Choroid plexus epithelial cell (primary cell): ENCODE measurements around the gene PFN3.

Source experiments
- DNase-seq: peaks from one replicate; pipeline ENCODE4 v3.0.0-alpha.2; 2010; ENCODE audit warnings: low read depth
- H3K4me3 ChIP-seq: 2 replicates; pipeline ENCODE4 v1.5.1; 2011; ENCODE audit warnings: low read depth, mild to moderate bottlenecking, control low read depth, low read length, moderate library complexity
- CTCF ChIP-seq: conservative IDR thresholded peaks from 2 replicates; pipeline ENCODE4 v1.5.1; 2011; ENCODE audit warnings: low read depth, mild to moderate bottlenecking, control low read depth, inconsistent platforms, low read length, moderate library complexity

Gene PFN3

DNA sequence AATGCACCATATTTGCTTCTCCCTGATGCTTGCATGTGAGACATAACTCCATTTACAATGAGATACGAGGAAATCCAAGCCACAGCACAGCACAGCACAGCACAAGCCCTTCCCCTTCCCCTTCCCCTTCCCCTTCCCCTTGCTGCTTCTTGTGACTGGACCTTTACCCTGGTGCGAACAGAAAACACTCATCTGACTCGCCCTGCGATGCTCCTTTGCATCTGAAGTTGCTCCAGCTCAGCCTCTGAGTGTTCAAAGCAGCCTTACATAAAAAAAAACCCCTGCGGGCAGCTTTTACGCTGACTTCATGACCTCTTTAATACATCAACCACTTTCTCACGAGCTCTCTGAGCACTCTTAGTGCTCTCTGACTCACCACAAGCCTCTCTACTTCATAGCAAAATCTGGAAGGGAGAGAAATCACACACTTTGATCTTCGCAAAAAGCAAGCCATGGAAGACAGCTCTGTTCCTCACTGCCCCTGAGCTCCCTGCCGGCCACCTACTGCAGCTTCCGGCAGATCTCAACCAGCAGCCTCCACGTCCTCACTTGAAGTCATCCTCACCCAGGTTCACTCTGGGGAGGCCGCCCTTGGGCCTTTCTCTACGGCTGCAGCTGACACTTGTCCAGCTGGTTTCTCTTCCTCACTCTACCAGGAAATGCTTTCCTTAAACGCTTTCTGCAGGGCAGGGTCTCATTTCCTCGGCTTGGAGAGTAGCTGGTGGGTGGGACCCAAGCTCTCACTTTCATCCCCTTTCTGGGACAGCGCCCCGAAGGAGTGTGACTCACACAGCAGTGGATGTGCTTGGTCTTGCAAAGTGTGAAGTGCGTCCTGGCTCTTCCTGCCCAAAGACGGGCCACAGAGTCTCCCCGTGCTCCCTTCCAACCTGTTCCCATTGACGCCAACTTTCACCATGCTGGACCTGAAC, 11.0 kb downstream of the PFN3 start:
- peak; percentile 96 for DNase-seq
- TF ChIP-seq CTCF: peak; percentile 13
- H3K4me3 ChIP-seq: no peak overlapping the region

- H3K4me3 ChIP-seq: no peak overlapping the region
- DNase-seq: no peak
- TF ChIP-seq CTCF: no peak
Observed at GRCh38 chr5:177388521-177389052, 11.9 kb downstream of the PFN3 start.

DNA sequence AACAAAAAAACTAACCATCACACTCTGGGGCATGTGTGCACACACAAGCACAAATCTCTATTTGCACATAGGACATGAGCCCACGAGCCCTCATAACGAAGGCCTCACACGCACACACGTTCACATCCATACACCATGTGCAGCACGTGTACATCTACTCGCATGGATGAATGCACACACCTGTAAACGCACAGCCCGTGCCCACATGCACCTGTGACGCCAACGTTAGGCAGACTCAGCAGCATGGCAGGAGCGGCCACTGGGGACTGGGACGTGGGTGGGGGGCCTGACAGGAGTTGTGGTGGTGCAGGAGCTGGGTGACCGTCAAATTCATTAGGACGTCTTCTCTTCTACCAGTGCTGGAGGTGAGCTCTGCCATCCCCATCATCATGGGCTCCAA, 13.1 kb downstream of the PFN3 start:
- H3K4me3 ChIP-seq: no peak overlapping the region
- no peak for DNase-seq
- no peak for TF ChIP-seq CTCF

DNA sequence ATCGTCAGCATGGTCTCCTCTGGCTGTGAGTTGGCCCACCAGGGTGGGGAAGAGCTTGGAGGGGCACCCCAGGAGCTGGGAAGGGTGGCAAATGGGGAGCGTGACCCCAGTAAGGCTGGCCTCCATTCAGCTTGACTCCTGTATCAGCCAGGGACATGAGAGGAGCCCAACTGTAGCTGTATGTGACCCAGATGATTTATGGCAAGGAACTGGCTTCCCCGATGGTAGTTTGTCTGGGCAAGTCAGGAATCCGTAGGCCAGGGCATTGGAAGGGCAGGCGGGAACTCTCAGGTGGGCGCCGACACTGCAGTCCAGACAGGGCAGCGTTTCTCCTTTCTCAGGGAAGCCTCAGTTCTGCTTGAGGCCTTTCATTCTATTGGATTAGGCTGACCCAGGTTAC, 13.9 kb downstream of the PFN3 start:
- no peak for TF ChIP-seq CTCF
- DNase-seq: no peak
- no peak overlapping the region for H3K4me3 ChIP-seq

DNA sequence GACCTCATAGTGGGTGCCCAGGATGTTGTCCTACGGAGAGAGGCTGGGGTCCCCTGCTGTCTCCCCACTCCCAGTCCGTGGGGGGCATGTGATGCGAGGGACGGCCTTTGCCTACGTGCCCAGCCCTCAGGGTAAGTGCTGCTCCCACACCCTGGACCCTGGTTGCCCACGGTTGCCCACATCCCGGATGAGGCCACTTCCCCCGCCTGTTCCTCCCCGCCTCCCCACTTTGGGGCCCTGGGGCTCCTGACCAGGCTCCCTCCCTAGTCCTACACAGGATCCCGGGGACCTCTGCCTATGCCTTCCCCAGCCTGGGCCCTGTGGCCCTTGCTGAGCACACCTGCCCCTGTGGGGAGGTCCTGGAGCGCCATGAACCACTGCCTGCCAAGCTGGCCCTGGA, 14.7 kb downstream of the PFN3 start:
- H3K4me3 ChIP-seq: no peak overlapping the region
- no peak for TF ChIP-seq CTCF
- no peak for DNase-seq

GRCh38 chr5:177384134-177384533, 16.3 kb downstream of the PFN3 start, which contains the start of gene SLC34A1:
TSS of gene SLC34A1 (plus strand) at chr5:177384434. CDS start at chr5:177385742, 1,308 bp downstream.
- DNase-seq: no peak
- no peak for TF ChIP-seq CTCF
- no peak within 1 kb of the TSS for H3K4me3 ChIP-seq
